GM23338 (cell line): Measurements from ENCODE around the gene PPP1R9B. TPM values are rescaled to one million over a fixed set of nuclear protein-coding genes. Genes with fewer than 3 reads are reported as not detected.

ENCODE experiments used
- ATAC-seq: fragments of 200-7000 bp; cut with Tn5 transposase; 3 replicates; pipeline ENCODE4 v1.9.1; 2020
- DNase-seq: peaks from one replicate; pipeline ENCODE4 v3.0.0-alpha.2; 2015; ENCODE audit warnings: low spot score
- H2AFZ ChIP-seq: fragments of 200-600 bp; sonication (generic); 2 replicates; pipeline ENCODE4 v1.8.0; 2016; ENCODE audit warnings: antibody characterized with exemption, mild to moderate bottlenecking, moderate library complexity
- H3F3A ChIP-seq: fragments of 200-600 bp; sonication (generic); replicated peaks from 2 replicates; pipeline ENCODE4 v1.8.0; 2017; ENCODE audit warnings: antibody characterized with exemption, mixed run types, low read depth
- H3K27ac ChIP-seq: fragments of 200-600 bp; sonication (generic); 2 replicates; pipeline ENCODE4 v1.6.1; 2016; ENCODE audit warnings: low read depth
- H3K27me3 ChIP-seq: fragments of 200-600 bp; sonication (generic); 2 replicates; pipeline ENCODE4 v1.8.0; 2016; ENCODE audit warnings: mild to moderate bottlenecking, mixed run types, moderate library complexity; ENCODE audit not compliant: insufficient read depth
- H3K36me3 ChIP-seq: fragments of 200-600 bp; sonication (generic); 2 replicates; pipeline ENCODE4 v1.8.0; 2016; ENCODE audit warnings: mild to moderate bottlenecking; ENCODE audit not compliant: insufficient read depth
- H3K4me1 ChIP-seq: fragments of 200-600 bp; sonication (generic); 2 replicates; pipeline ENCODE4 v1.8.0; 2016; ENCODE audit warnings: mild to moderate bottlenecking, moderate library complexity; ENCODE audit not compliant: insufficient read depth
- H3K4me2 ChIP-seq: fragments of 200-600 bp; sonication (generic); 2 replicates; pipeline ENCODE4 v1.7.1; 2017; ENCODE audit warnings: mixed run types
- H3K4me3 ChIP-seq: fragments of 200-600 bp; sonication (generic); 2 replicates; pipeline ENCODE4 v1.6.1; 2016; ENCODE audit warnings: mixed run types
- H3K79me2 ChIP-seq: fragments of 200-600 bp; sonication (generic); replicated peaks from 2 replicates; pipeline ENCODE4 v1.8.0; 2017; ENCODE audit warnings: mild to moderate bottlenecking; ENCODE audit not compliant: insufficient read depth
- H3K9me2 ChIP-seq: fragments of 200-600 bp; sonication (generic); 2 replicates; pipeline ENCODE4 v1.8.0; 2017; ENCODE audit not compliant: insufficient read depth
- H4K20me1 ChIP-seq: fragments of 200-600 bp; sonication (generic); replicated peaks from 2 replicates; pipeline ENCODE4 v1.8.0; 2017; ENCODE audit warnings: mild to moderate bottlenecking; ENCODE audit not compliant: insufficient read depth
- H3K27ac Mint-ChIP-seq: 2 replicates; pipeline ENCODE4 v1.8.0; 2020; ENCODE audit warnings: inconsistent platforms, mild to moderate bottlenecking, moderate library complexity, mixed read lengths
- H3K27me3 Mint-ChIP-seq: 3 replicates; pipeline ENCODE4 v1.8.0; 2022; ENCODE audit warnings: low read depth, mild to moderate bottlenecking, moderate library complexity, mixed read lengths, inconsistent platforms; ENCODE audit not compliant: insufficient read depth, poor library complexity
- H3K36me3 Mint-ChIP-seq: 3 replicates; pipeline ENCODE4 v1.8.0; 2021; ENCODE audit warnings: low read depth, mild to moderate bottlenecking, inconsistent platforms, moderate library complexity, mixed read lengths
- H3K4me1 Mint-ChIP-seq: 3 replicates; pipeline ENCODE4 v1.8.0; 2020; ENCODE audit warnings: mild to moderate bottlenecking, inconsistent platforms, mixed read lengths
- H3K4me3 Mint-ChIP-seq: 3 replicates; pipeline ENCODE4 v1.8.0; 2021; ENCODE audit warnings: moderate library complexity, mild to moderate bottlenecking, inconsistent platforms, mixed read lengths
- H3K9me3 Mint-ChIP-seq: 3 replicates; pipeline ENCODE4 v1.8.0; 2020; ENCODE audit warnings: moderate library complexity, mild to moderate bottlenecking, inconsistent platforms, mixed read lengths
- CREB1 ChIP-seq: fragments of 250-450 bp; sonication (Bioruptor Pico); IDR thresholded peaks from 2 replicates; pipeline ENCODE4 v1.5.0; 2020; ENCODE audit warnings: low read depth, mild to moderate bottlenecking, moderate library complexity
- EZH2 ChIP-seq: fragments of 200-600 bp; sonication (generic); IDR thresholded peaks from one replicate; pipeline ENCODE4 v1.8.0; 2017; ENCODE audit warnings: antibody characterized with exemption, mild to moderate bottlenecking, low read depth; ENCODE audit not compliant: unreplicated experiment
- EZH2phosphoT487 ChIP-seq: fragments of 200-600 bp; sonication (generic); IDR thresholded peaks from one replicate; pipeline ENCODE4 v1.8.1; 2018; ENCODE audit warnings: antibody characterized with exemption; ENCODE audit not compliant: unreplicated experiment
- JUNB ChIP-seq: IDR thresholded peaks from one replicate; pipeline ENCODE4 v1.6.1; 2016; ENCODE audit warnings: antibody characterized with exemption; ENCODE audit not compliant: unreplicated experiment
- NANOG ChIP-seq: IDR thresholded peaks from 2 replicates; pipeline ENCODE4 v1.6.1; 2016; ENCODE audit warnings: antibody characterized with exemption, borderline replicate concordance
- POLR2AphosphoS5 ChIP-seq: IDR thresholded peaks from 2 replicates; pipeline ENCODE4 v1.6.1; 2016; ENCODE audit warnings: antibody characterized with exemption, low read depth
- STAT1 ChIP-seq: IDR thresholded peaks from one replicate; pipeline ENCODE4 v1.6.1; 2016; ENCODE audit warnings: antibody characterized with exemption; ENCODE audit not compliant: unreplicated experiment
- ZNF114 ChIP-seq: fragments of 250-450 bp; sonication (Bioruptor Pico); IDR thresholded peaks from 2 replicates; pipeline ENCODE4 v1.5.0; 2020; ENCODE audit warnings: mild to moderate bottlenecking, moderate library complexity
- polyA plus RNA-seq: library from polyadenylated mRNA; unstranded; fragments of >200 nt; fragmentation: Nextera tagmentation; extraction: Ambion mirVana; gene quantifications from 2 replicates; pipeline ENCODE4 v1.2.1, GENCODE V29; 2016
- total RNA-seq: library from RNA; depleted of rRNA; stranded (reverse); fragments of >200 nt; shearing (Covaris generic); gene quantifications from 2 replicates; pipeline ENCODE4 v1.2.3, GENCODE V29; 2014
- TF ChIP-seq, protein P1 (sequence below): IDR thresholded peaks from one replicate; pipeline ENCODE4 v1.6.1; 2018; ENCODE audit warnings: antibody characterized with exemption; ENCODE audit not compliant: unreplicated experiment
- TF ChIP-seq, protein P2 (sequence below): fragments of 250-450 bp; sonication (Bioruptor Pico); IDR thresholded peaks from 2 replicates; pipeline ENCODE4 v1.5.0; 2020; ENCODE audit warnings: mild to moderate bottlenecking, moderate library complexity

PPP1R9B gene
- total and polyA plus RNA-seq, 2 experiments from 2014 or later: 2.1 to 10.5 TPM

DNA sequence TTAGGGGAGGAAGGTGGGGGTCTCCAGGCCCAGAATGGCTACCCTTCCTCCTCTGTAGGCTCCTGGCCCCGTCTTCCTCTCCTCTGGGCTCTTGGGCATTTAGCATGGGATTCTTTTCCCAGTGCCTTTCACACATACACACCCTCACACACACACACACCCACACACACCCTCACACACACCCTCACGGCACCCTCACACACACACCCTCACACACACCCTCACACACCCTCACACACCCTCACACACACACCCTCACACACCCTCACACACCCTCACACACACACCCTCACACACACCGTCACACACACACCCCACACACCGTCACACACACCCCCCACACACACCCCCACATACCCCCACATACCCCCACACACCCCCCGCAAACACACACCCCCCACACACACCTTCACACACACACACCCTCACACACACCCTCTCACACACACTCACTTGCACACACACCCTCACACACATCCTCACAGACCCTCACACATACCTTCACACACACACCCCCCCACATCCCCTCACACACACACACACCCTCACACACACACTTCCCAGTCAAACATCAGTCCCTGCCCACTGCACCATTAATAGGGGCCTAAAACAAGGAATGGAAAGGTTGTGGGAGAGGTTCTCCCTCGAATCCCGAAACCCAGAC, 16.2 kb upstream of the PPP1R9B start (continued):
- TF ChIP-seq, protein P1, sequence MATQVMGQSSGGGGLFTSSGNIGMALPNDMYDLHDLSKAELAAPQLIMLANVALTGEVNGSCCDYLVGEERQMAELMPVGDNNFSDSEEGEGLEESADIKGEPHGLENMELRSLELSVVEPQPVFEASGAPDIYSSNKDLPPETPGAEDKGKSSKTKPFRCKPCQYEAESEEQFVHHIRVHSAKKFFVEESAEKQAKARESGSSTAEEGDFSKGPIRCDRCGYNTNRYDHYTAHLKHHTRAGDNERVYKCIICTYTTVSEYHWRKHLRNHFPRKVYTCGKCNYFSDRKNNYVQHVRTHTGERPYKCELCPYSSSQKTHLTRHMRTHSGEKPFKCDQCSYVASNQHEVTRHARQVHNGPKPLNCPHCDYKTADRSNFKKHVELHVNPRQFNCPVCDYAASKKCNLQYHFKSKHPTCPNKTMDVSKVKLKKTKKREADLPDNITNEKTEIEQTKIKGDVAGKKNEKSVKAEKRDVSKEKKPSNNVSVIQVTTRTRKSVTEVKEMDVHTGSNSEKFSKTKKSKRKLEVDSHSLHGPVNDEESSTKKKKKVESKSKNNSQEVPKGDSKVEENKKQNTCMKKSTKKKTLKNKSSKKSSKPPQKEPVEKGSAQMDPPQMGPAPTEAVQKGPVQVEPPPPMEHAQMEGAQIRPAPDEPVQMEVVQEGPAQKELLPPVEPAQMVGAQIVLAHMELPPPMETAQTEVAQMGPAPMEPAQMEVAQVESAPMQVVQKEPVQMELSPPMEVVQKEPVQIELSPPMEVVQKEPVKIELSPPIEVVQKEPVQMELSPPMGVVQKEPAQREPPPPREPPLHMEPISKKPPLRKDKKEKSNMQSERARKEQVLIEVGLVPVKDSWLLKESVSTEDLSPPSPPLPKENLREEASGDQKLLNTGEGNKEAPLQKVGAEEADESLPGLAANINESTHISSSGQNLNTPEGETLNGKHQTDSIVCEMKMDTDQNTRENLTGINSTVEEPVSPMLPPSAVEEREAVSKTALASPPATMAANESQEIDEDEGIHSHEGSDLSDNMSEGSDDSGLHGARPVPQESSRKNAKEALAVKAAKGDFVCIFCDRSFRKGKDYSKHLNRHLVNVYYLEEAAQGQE: no peak
- TF ChIP-seq EZH2phosphoT487 (no peak), POLR2AphosphoS5 (no peak)

DNA sequence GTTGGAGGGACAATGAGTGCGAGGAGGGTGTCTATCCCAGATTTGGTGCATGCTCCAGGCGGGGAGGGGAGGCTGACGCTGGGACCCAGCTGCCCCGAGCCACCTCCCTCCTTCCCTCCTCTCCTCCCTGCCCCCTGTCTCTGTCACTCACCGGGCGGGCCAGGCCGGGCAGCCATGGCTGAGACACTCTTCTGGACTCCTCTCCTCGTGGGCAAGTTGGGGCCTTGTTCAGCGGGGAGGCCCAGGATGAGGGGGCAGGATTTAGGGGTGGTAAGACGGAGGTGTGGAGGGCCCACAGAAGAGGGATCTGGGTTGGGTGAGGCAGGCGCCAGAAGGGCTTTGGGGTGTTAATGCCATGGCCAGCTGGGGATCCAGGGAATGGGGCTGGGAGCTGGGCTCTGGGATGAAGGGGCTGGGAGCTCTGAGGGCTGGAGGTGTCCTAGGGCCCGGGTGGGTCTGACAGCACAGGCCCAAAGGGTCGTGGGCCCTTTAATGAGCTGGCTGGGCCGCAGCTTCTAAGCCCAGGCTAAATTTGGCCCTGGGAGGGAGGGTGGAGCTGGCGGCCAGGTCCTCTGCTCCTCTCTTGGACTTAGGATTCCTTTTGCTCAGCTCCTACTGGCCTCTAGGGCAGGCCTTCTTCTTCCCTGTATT, 15.5 kb upstream of the PPP1R9B start, which contains the start of gene SGCA:
Gene SGCA (plus strand): TSS at position 139 of the 651 bp plus-strand sequence. CDS start 36 bp downstream, at position 175.
- no peaks in the 10 kb centered on the region for H3K79me2 ChIP-seq
- no peaks in the 10 kb centered on the region for H3K9me2 ChIP-seq
- Mint-ChIP-seq H3K4me3 (no peak within 1 kb of the TSS), H3K9me3 (no peaks in the 10 kb centered on the region; the same call in 2 of the 3 replicates), H3K27ac (no peak within 1 kb of the TSS; the same call in 1 of the 2 replicates), H3K4me1 (peaks cover 26% of the 10 kb centered on the region), H3K27me3 (peaks cover 17% of the 10 kb centered on the region), H3K36me3 (no peaks in the 10 kb centered on the region)
- no peaks in the 10 kb centered on the region; the same call in 1 of the 2 replicates for H3F3A ChIP-seq
- peaks cover 7% of the 10 kb centered on the region; the same call in 1 of the 2 replicates for H3K27me3 ChIP-seq
- H4K20me1 ChIP-seq: no peaks in the 10 kb centered on the region
- peak within 1 kb of the TSS; percentile 47 for H2AFZ ChIP-seq
- no peak within 1 kb of the TSS for H3K27ac ChIP-seq
- no peak within 1 kb of the TSS for H3K4me3 ChIP-seq
- H3K36me3 ChIP-seq: no peaks in the 10 kb centered on the region
- ATAC-seq: no peak
- peaks cover 8% of the 10 kb centered on the region for H3K4me1 ChIP-seq
- no peak within 1 kb of the TSS for H3K4me2 ChIP-seq
- no peak for DNase-seq
- TF ChIP-seq ZNF114 (CRISPR knock-in tag) (no peak), CREB1 (CRISPR knock-in tag) (no peak), NANOG (no peak), EZH2 (no peak), POLR2AphosphoS5 (no peak), EZH2phosphoT487 (no peak), STAT1 (no peak), JUNB (no peak)
- TF ChIP-seq, protein P1: no peak
- TF ChIP-seq, protein P2, sequence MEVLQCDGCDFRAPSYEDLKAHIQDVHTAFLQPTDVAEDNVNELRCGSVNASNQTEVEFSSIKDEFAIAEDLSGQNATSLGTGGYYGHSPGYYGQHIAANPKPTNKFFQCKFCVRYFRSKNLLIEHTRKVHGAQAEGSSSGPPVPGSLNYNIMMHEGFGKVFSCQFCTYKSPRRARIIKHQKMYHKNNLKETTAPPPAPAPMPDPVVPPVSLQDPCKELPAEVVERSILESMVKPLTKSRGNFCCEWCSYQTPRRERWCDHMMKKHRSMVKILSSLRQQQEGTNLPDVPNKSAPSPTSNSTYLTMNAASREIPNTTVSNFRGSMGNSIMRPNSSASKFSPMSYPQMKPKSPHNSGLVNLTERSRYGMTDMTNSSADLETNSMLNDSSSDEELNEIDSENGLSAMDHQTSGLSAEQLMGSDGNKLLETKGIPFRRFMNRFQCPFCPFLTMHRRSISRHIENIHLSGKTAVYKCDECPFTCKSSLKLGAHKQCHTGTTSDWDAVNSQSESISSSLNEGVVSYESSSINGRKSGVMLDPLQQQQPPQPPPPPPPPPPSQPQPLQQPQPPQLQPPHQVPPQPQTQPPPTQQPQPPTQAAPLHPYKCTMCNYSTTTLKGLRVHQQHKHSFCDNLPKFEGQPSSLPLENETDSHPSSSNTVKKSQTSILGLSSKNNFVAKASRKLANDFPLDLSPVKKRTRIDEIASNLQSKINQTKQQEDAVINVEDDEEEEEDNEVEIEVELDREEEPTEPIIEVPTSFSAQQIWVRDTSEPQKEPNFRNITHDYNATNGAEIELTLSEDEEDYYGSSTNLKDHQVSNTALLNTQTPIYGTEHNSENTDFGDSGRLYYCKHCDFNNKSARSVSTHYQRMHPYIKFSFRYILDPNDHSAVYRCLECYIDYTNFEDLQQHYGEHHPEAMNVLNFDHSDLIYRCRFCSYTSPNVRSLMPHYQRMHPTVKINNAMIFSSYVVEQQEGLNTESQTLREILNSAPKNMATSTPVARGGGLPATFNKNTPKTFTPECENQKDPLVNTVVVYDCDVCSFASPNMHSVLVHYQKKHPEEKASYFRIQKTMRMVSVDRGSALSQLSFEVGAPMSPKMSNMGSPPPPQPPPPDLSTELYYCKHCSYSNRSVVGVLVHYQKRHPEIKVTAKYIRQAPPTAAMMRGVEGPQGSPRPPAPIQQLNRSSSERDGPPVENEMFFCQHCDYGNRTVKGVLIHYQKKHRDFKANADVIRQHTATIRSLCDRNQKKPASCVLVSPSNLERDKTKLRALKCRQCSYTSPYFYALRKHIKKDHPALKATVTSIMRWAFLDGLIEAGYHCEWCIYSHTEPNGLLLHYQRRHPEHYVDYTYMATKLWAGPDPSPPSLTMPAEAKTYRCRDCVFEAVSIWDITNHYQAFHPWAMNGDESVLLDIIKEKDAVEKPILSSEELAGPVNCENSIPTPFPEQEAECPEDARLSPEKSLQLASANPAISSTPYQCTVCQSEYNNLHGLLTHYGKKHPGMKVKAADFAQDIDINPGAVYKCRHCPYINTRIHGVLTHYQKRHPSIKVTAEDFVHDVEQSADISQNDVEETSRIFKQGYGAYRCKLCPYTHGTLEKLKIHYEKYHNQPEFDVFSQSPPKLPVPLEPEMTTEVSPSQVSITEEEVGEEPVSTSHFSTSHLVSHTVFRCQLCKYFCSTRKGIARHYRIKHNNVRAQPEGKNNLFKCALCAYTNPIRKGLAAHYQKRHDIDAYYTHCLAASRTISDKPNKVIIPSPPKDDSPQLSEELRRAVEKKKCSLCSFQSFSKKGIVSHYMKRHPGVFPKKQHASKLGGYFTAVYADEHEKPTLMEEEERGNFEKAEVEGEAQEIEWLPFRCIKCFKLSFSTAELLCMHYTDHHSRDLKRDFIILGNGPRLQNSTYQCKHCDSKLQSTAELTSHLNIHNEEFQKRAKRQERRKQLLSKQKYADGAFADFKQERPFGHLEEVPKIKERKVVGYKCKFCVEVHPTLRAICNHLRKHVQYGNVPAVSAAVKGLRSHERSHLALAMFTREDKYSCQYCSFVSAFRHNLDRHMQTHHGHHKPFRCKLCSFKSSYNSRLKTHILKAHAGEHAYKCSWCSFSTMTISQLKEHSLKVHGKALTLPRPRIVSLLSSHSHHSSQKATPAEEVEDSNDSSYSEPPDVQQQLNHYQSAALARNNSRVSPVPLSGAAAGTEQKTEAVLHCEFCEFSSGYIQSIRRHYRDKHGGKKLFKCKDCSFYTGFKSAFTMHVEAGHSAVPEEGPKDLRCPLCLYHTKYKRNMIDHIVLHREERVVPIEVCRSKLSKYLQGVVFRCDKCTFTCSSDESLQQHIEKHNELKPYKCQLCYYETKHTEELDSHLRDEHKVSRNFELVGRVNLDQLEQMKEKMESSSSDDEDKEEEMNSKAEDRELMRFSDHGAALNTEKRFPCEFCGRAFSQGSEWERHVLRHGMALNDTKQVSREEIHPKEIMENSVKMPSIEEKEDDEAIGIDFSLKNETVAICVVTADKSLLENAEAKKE (CRISPR knock-in tag): no peak
